Esophagus squamous epithelium (tissue), 4 donors: ENCODE measurements around the gene EVI2B.

Experiments used
- CTCF ChIP-seq, 6 experiments: fragments of 450-650 bp in 4 of 6; fragments of 200-600 bp in 2 of 6; sonication (generic) in 2 of 6; IDR thresholded peaks; one replicate each; pipeline ENCODE4 v1.5.1; 2016 to 2019; ENCODE audit warnings: antibody characterized with exemption in 6 of 6, mild to moderate bottlenecking in 4 of 6, moderate library complexity in 4 of 6
- POLR2A ChIP-seq, 4 donors: fragments of 450-650 bp; IDR thresholded peaks; one replicate each; pipeline ENCODE4 v1.6.1; 2017; ENCODE audit warnings: antibody characterized with exemption in 4 of 4, mild to moderate bottlenecking in 4 of 4, moderate library complexity in 3 of 4

- no peak for TF ChIP-seq CTCF (IDR thresholded peaks at IDR 0.05)
- TF ChIP-seq POLR2A (IDR thresholded peaks at IDR 0.05): no peak
These were observed 6.9 kb upstream of the EVI2B start for GRCh38 chr17:31320791-31321190.
